Measurements from ENCODE around the gene ADSS1.
A peak's percentile ranks its signal among the peaks of the same experiment; 100 is the strongest.

ADSS1 gene

GRCh38 chr14:104765517-104765916 is 41.5 kb downstream of the ADSS1 start:
- no peak for TF ChIP-seq CTCF (IDR thresholded peaks at IDR 0.05; ENCODE audit: control extremely low read depth, extremely low read depth, low read depth, missing control alignments)
- ChIA-PET POLR2A (no interaction called here), CTCF (interaction anchor here (1.2 to 7.7 kb wide), 3 partner anchors 11 to 61 kb away, joined by 3 to 136 read pairs (median 48); partner anchors contain the start of gene SIVA1)
- no peak for DNase-seq (ENCODE audit: extremely low spot score)

- POLR2A ChIA-PET = no interaction called here
- CTCF ChIA-PET = interaction anchor here (1.2 to 7.7 kb wide), 4 partner anchors 12 to 60 kb away, joined by 3 to 136 read pairs (median 26); partner anchors contain the start of gene SIVA1
- TF ChIP-seq CTCF (IDR thresholded peaks at IDR 0.05; ENCODE audit: control extremely low read depth, extremely low read depth, low read depth, missing control alignments) = no peak
- DNase-seq (ENCODE audit: extremely low spot score) = no peak
These were observed 42.3 kb downstream of the ADSS1 start for GRCh38 chr14:104766256-104766862.

- ChIA-PET CTCF (interaction anchor here (1.4 to 7.7 kb wide), 3 partner anchors 13 to 60 kb away, joined by 3 to 136 read pairs (median 48); partner anchors contain the start of gene SIVA1), POLR2A (interaction anchor here (0.5 kb wide), 1 partner anchor 59 kb away, joined by 3 read pairs; no protein-coding TSS in a partner anchor)
- no peak for DNase-seq (ENCODE audit: extremely low spot score)
- no peak for TF ChIP-seq CTCF (IDR thresholded peaks at IDR 0.05; ENCODE audit: control extremely low read depth, extremely low read depth, low read depth, missing control alignments)
These were observed 43.0 kb downstream of the ADSS1 start for GRCh38 chr14:104766863-104767633.

- ChIA-PET POLR2A (interaction anchor here (0.5 kb wide), 1 partner anchor 58 kb away, joined by 3 read pairs; no protein-coding TSS in a partner anchor), CTCF (interaction anchor here (0.9 to 7.7 kb wide), 6 partner anchors 13 to 59 kb away, joined by 3 to 136 read pairs (median 7); partner anchors contain the start of gene SIVA1)
- no peak for TF ChIP-seq CTCF (IDR thresholded peaks at IDR 0.05; ENCODE audit: control extremely low read depth, extremely low read depth, low read depth, missing control alignments)
- no peak for DNase-seq (ENCODE audit: extremely low spot score)
These were observed 43.5 kb downstream of the ADSS1 start for GRCh38 chr14:104767634-104767918.

GRCh38 chr14:104768437-104769323 is 44.7 kb downstream of the ADSS1 start:
- POLR2A ChIA-PET = interaction anchor here (0.5 to 1.0 kb wide), 2 partner anchors 16 to 60 kb away, joined by 3 to 5 read pairs; partner anchors contain the start of gene SIVA1

More at GRCh38 chr14:104768437-104769323, 44.7 kb downstream of the ADSS1 start:
- peak; percentile 93 for DNase-seq (ENCODE audit: extremely low spot score)
- CTCF ChIA-PET = interaction anchor here (0.6 to 7.7 kb wide), 27 partner anchors 12 to 898 kb away, joined by 3 to 136 read pairs (median 4); partner anchors contain the start of genes SIVA1 and ZBTB42
- TF ChIP-seq CTCF (IDR thresholded peaks at IDR 0.05; ENCODE audit: control extremely low read depth, extremely low read depth, low read depth, missing control alignments) = peak; percentile 99

Data from GM10248 (cell line).